HepG2 (cell line): ENCODE measurements around the gene PC. TPM values are rescaled to one million over a fixed set of nuclear protein-coding genes. Genes with fewer than 3 reads are reported as not detected.

ENCODE experiments used
- ARNT2 ChIP-seq: sonication (generic); formaldehyde crosslinking; IDR thresholded peaks from 2 replicates; pipeline ENCODE4 v1.8.0; 2022; ENCODE audit warnings: mild to moderate bottlenecking, low read depth, missing genetic modification reagents, moderate library complexity
- CBFB ChIP-seq: sonication (generic); formaldehyde crosslinking; IDR thresholded peaks from 2 replicates; pipeline ENCODE4 v1.4.0; 2020; ENCODE audit warnings: missing genetic modification reagents
- DMTF1 ChIP-seq: sonication (generic); formaldehyde crosslinking; IDR thresholded peaks from 2 replicates; pipeline ENCODE4 v1.4.0; 2020; ENCODE audit warnings: mild to moderate bottlenecking, missing genetic modification reagents
- RFX5 ChIP-seq: IDR thresholded peaks from 2 replicates; pipeline ENCODE4 v1.6.1; 2011; ENCODE audit warnings: low read depth, low read length, improper control_type of control experiment
- ZBTB42 ChIP-seq: sonication (generic); formaldehyde crosslinking; IDR thresholded peaks from 2 replicates; pipeline ENCODE4 v1.5.0; 2020; ENCODE audit warnings: mild to moderate bottlenecking, missing genetic modification reagents
- ZBTB44 ChIP-seq: sonication (generic); formaldehyde crosslinking; IDR thresholded peaks from 2 replicates; pipeline ENCODE4 v1.4.0; 2020; ENCODE audit warnings: missing genetic modification reagents
- ZEB1 ChIP-seq: IDR thresholded peaks from 2 replicates; pipeline ENCODE4 v1.6.1; 2012; ENCODE audit warnings: mild to moderate bottlenecking, low read depth, inconsistent platforms; ENCODE audit not compliant: insufficient replicate concordance
- ZFX ChIP-seq: sonication (generic); formaldehyde crosslinking; IDR thresholded peaks from 2 replicates; pipeline ENCODE4 v1.4.0; 2020; ENCODE audit warnings: mild to moderate bottlenecking, low read depth, missing genetic modification reagents, moderate library complexity
- polyA plus RNA-seq, 8 experiments: library from polyadenylated mRNA; depleted of rRNA in 3 of 8; stranded (reverse) in 7 of 8; unstranded in 1 of 8; fragments of >200 nt; fragmentation: Illumina TruSeq in 4 of 8; extraction: Trizol in 4 of 8; gene quantifications; 2 replicates each; pipeline versions ENCODE4 v1.2.1 to v1.2.3, GENCODE V29; 2011 to 2016; ENCODE audit warnings: low read depth in 4 of 8, missing spikeins in 1 of 8, mixed read lengths in 1 of 8; ENCODE audit not compliant: insufficient read depth in 1 of 8
- total RNA-seq, 5 experiments: library from RNA; depleted of rRNA; stranded (reverse); fragments of >200 nt; fragmentation: Illumina TruSeq; extraction: Trizol; gene quantifications; 2 replicates each; pipeline ENCODE4 v1.2.3, GENCODE V29; 2016; ENCODE audit warnings: low read depth in 1 of 5
- TF ChIP-seq, protein P1 (sequence below): sonication (generic); formaldehyde crosslinking; IDR thresholded peaks from 2 replicates; pipeline ENCODE4 v1.5.1; 2020; ENCODE audit warnings: mild to moderate bottlenecking, missing genetic modification reagents, borderline replicate concordance
- TF ChIP-seq, protein P2 (sequence below): sonication (generic); formaldehyde crosslinking; IDR thresholded peaks from 2 replicates; pipeline ENCODE4 v1.5.0; 2020; ENCODE audit warnings: missing genetic modification reagents, mild to moderate bottlenecking, borderline replicate concordance
- TF ChIP-seq, protein P3 (sequence below): sonication (generic); formaldehyde crosslinking; IDR thresholded peaks from 2 replicates; pipeline ENCODE4 v1.4.0; 2020; ENCODE audit warnings: missing genetic modification reagents
- TF ChIP-seq, protein P4 (sequence below): sonication (generic); formaldehyde crosslinking; IDR thresholded peaks from 2 replicates; pipeline ENCODE4 v1.4.0; 2020; ENCODE audit warnings: missing genetic modification reagents

PC gene
- total and polyA plus RNA-seq, 2 of the 13 experiments (the other 11 are each of a cell fraction or from before 2014, with no cell fraction given) = 29.0 to 39.0 TPM

DNA sequence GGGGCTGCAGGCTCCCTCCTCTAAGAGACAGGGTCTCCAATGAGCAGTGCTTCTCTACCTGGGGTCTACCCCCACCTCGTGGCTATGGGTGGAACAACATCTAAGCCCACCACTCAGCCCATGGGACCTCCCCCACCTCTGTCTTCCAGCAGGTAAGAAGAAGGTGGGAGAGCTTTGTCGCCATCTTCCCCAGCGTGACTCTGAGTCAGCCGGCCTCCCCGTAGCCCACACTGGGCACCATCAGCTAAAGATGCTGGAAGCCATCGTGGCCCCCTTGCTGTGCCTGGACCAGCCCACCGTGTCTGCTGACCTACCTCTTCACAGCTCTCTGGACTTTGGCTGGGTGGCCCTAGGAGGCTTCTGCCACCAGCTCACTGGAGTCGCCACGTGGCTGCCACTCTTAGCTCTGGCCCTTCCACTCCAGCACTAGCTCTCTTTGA lies 17.9 kb upstream of the PC start (continued):
- TF ChIP-seq, protein P1, sequence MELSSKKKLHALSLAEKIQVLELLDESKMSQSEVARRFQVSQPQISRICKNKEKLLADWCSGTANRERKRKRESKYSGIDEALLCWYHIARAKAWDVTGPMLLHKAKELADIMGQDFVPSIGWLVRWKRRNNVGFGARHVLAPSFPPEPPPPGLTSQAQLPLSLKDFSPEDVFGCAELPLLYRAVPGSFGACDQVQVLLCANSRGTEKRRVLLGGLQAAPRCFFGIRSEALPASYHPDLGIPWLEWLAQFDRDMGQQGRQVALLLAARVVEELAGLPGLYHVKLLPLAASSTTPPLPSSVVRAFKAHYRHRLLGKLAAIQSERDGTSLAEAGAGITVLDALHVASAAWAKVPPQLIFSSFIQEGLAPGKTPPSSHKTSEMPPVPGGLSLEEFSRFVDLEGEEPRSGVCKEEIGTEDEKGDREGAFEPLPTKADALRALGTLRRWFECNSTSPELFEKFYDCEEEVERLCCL (CRISPR knock-in tag) = no peak
- TF ChIP-seq, protein P2, sequence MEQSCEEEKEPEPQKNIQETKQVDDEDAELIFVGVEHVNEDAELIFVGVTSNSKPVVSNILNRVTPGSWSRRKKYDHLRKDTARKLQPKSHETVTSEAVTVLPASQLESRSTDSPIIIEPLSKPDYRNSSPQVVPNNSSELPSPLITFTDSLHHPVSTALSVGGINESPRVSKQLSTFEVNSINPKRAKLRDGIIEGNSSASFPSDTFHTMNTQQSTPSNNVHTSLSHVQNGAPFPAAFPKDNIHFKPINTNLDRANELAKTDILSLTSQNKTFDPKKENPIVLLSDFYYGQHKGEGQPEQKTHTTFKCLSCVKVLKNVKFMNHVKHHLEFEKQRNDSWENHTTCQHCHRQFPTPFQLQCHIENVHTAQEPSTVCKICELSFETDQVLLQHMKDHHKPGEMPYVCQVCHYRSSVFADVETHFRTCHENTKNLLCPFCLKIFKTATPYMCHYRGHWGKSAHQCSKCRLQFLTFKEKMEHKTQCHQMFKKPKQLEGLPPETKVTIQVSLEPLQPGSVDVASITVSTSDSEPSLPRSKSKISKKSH = peak; percentile 40
- TF ChIP-seq ZBTB42 (CRISPR knock-in tag) (no peak), RFX5 (no peak), ZEB1 (peak; percentile 37), ARNT2 (CRISPR knock-in tag) (peak; percentile 53; the same call in 1 of the 2 replicates), DMTF1 (CRISPR knock-in tag) (no peak), ZBTB44 (CRISPR knock-in tag) (no peak), ZFX (peak; percentile 41; the same call in 1 of the 2 replicates), CBFB (CRISPR knock-in tag) (no peak)
- TF ChIP-seq, protein P3, sequence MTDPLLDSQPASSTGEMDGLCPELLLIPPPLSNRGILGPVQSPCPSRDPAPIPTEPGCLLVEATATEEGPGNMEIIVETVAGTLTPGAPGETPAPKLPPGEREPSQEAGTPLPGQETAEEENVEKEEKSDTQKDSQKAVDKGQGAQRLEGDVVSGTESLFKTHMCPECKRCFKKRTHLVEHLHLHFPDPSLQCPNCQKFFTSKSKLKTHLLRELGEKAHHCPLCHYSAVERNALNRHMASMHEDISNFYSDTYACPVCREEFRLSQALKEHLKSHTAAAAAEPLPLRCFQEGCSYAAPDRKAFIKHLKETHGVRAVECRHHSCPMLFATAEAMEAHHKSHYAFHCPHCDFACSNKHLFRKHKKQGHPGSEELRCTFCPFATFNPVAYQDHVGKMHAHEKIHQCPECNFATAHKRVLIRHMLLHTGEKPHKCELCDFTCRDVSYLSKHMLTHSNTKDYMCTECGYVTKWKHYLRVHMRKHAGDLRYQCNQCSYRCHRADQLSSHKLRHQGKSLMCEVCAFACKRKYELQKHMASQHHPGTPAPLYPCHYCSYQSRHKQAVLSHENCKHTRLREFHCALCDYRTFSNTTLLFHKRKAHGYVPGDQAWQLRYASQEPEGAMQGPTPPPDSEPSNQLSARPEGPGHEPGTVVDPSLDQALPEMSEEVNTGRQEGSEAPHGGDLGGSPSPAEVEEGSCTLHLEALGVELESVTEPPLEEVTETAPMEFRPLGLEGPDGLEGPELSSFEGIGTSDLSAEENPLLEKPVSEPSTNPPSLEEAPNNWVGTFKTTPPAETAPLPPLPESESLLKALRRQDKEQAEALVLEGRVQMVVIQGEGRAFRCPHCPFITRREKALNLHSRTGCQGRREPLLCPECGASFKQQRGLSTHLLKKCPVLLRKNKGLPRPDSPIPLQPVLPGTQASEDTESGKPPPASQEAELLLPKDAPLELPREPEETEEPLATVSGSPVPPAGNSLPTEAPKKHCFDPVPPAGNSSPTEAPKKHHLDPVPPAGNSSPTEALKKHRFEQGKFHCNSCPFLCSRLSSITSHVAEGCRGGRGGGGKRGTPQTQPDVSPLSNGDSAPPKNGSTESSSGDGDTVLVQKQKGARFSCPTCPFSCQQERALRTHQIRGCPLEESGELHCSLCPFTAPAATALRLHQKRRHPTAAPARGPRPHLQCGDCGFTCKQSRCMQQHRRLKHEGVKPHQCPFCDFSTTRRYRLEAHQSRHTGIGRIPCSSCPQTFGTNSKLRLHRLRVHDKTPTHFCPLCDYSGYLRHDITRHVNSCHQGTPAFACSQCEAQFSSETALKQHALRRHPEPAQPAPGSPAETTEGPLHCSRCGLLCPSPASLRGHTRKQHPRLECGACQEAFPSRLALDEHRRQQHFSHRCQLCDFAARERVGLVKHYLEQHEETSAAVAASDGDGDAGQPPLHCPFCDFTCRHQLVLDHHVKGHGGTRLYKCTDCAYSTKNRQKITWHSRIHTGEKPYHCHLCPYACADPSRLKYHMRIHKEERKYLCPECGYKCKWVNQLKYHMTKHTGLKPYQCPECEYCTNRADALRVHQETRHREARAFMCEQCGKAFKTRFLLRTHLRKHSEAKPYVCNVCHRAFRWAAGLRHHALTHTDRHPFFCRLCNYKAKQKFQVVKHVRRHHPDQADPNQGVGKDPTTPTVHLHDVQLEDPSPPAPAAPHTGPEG (CRISPR knock-in tag) = no peak
- TF ChIP-seq, protein P4, sequence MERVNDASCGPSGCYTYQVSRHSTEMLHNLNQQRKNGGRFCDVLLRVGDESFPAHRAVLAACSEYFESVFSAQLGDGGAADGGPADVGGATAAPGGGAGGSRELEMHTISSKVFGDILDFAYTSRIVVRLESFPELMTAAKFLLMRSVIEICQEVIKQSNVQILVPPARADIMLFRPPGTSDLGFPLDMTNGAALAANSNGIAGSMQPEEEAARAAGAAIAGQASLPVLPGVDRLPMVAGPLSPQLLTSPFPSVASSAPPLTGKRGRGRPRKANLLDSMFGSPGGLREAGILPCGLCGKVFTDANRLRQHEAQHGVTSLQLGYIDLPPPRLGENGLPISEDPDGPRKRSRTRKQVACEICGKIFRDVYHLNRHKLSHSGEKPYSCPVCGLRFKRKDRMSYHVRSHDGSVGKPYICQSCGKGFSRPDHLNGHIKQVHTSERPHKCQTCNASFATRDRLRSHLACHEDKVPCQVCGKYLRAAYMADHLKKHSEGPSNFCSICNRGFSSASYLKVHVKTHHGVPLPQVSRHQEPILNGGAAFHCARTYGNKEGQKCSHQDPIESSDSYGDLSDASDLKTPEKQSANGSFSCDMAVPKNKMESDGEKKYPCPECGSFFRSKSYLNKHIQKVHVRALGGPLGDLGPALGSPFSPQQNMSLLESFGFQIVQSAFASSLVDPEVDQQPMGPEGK (CRISPR knock-in tag) = 0 out of 2 replicates have a peak, but pooled peaks have one; percentile 16
